ENCODE data around the gene ARHGEF19. TPM values are rescaled to one million over a fixed set of nuclear protein-coding genes. Genes with fewer than 3 reads are reported as not detected.
"Not testable (repeated sequence)": the region's sequence is repeated elsewhere in the genome, so short reads cannot be mapped to it uniquely, and the experiment has no call there.

Gene ARHGEF19
- polyA plus RNA-seq (ENCODE audit: insufficient read length) = 4.3 TPM

DNA sequence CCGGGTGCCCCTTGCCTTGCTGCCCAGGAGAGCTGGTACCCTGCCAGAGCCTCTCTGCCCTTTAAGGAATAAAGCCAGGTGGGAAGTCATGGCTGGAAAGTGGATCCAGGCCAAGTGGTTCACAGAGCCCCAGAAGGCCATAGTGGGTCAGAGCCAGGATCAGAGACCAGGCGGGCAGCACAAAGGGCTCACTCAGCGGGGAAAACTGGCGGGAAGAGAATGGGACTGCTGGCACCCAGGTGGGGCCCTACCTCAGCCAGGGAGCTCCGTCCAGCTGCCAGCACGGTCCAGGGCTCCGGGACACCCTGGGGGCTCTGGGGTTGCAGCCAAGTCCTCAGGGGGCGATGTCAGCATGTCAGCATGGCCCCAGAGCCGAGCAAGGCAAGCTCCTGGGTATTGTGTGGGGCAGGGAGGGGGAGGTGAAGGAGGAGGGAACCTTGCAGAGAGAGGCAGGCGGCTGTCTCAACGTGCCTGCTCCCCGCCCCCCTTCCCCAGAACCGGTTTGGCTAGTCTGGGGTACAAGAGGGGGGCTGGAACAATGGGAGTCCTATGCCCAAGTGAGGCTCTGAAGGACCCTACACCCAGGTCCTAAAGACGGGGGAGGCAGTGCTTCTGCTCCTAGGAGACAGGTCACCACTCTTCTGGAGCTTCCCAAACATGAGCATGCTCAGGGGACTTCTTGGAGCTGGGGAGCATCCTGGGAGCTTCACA, at the start of gene ARHGEF19:
Gene ARHGEF19, minus strand, starts transcription at position 402 of the 711 bp plus-strand sequence. CDS start 3,598 bp downstream, outside the sequence.
- no peak for DNase-seq

DNA sequence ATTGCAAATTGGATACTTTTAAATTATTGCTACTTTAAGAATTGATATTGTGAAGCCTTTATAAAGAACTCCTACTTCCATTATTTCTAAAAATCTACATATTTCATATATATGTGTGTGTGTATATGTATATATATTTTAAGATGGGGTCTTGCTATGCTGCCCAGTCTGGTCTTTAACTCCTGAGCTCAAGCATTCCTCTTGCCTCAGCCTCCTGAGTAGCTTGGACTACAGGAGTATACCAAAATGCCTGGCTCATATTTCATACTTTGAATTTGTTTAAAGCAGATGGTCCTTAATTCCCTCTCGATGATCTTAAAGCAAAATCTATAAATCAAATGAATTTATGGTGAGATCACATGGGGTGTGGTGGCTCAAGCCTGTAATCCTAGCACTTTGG, 49.6 kb upstream of the ARHGEF19 start:
- DNase-seq = no peak

GRCh38 chr1:16260814-16261213, 48.4 kb upstream of the ARHGEF19 start:
- no peak for DNase-seq

DNA sequence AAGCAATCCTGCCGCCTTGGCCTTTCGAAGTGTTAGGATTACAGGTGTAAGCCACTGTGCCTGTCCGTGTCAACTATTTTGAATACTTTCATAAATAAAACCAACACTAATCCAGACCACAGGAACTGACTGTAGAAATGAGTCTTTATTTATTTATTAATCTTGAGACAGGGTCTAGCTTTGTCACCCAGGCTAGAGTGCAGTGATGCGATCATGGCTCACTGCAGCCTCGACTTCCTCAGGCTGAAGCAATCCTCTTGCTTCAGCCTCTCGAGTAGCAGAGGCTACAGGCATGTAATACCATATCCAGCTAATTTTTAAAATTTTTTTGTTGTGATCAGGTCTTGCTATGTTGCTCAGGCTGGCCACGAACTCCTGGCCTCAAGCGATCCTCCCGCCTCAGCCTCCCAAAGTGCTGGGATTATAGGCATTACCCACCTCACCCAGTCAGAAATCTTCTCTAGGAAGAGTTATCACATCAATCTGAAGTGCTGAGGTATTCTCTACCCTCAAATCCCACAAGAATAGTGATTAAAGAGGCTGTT, 46.2 kb upstream of the ARHGEF19 start:
- no peak for DNase-seq

GRCh38 chr1:16257968-16258367, 45.5 kb upstream of the ARHGEF19 start:
- no peak for DNase-seq

GRCh38 chr1:16257556-16257955, 45.1 kb upstream of the ARHGEF19 start:
- not testable (repeated sequence) for DNase-seq

DNA sequence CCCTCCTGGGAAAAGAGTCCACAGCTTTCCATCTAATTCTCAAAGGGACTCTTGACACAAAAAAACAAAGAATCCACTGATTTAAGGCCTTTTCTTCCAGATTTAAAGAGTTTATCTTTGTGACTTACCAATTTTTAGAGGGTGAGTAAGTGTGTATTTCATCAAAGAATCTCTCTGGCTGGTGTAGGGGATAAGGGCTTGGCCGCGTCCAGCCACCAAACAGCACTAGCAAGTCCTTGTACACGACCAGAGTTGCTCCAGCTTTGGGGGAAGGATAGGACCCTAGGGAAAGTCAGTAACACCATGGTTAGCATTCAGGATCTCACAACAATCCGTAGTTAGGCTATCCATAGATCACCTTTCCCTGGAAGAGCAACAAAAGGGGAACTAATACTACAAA, 44.0 kb upstream of the ARHGEF19 start:
- DNase-seq = no peak

DNA sequence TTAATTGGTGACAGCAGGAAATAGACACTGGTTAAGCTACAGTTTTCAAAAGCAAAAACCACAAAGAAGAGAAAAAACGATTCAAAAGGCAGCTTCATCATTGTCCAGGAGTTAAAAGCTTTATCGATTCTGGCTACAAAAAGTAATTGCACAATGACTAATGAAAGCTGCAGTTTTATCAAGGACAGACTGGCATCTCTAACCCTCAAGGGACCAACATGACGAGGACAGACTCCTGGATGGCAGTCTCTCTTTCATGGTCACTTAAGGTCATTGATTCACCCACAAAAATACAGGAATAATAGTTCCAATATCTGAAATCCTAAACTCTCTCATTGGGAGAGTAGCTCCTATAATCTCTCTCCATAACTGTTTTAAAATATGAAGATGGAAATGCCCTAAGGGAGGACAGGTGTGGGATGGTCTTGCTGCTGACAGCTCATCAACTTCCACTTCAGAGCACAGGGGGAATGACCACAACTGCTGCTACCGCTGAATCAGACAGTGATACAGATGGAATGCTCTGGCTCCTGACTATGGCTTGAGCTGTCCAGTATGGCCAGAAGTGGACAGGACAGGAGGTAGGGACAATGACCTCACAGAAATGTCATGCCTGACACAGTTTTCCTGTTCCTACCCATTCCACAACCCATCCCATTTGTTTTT, 41.9 kb upstream of the ARHGEF19 start:
- DNase-seq = no peak

GRCh38 chr1:16253332-16253922, 41.0 kb upstream of the ARHGEF19 start:
- no peak for DNase-seq

- DNase-seq = no peak
These were observed 40.5 kb upstream of the ARHGEF19 start for GRCh38 chr1:16252912-16253311.

- DNase-seq = no peak
These were observed 38.9 kb upstream of the ARHGEF19 start for GRCh38 chr1:16251381-16251780.

- no peak for DNase-seq
These were observed 38.2 kb upstream of the ARHGEF19 start for GRCh38 chr1:16250524-16251251.

DNA sequence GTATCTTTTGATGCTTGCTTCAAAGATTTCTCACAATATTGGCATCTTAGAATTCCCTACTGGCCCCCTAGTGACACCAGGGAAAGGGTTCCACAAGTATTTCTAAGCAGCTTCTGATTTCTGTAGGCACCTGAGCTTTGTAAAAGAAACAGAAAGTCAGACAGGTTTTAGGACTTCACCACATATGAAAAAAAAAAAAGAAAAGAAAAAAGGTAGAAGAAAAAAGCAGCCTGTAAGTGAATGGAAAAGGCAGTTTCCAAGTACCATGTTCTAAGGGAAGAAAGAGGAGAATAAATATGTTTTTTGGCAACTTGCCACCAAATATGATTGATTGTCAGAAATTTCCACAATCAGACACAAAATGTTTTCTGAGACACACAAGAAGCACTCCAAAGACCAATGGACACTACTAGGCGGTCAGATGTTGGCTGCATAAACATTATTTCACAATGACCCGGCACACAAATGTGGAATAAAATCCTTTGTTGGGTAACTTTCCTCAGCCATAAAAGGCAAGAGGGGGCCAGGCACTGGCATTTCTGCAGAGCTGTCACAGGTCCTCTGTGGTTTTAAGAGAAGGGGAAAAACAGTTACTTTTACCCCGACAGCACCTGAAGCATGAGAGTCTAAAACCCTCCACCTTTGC, 37.3 kb upstream of the ARHGEF19 start:
- DNase-seq = no peak

- peak; percentile 63 for DNase-seq
These were observed 36.4 kb upstream of the ARHGEF19 start for GRCh38 chr1:16248603-16249516.

GRCh38 chr1:16248007-16248436, 35.6 kb upstream of the ARHGEF19 start:
- no peak for DNase-seq

GRCh38 chr1:16247441-16247840, 35.0 kb upstream of the ARHGEF19 start:
- DNase-seq = no peak

DNA sequence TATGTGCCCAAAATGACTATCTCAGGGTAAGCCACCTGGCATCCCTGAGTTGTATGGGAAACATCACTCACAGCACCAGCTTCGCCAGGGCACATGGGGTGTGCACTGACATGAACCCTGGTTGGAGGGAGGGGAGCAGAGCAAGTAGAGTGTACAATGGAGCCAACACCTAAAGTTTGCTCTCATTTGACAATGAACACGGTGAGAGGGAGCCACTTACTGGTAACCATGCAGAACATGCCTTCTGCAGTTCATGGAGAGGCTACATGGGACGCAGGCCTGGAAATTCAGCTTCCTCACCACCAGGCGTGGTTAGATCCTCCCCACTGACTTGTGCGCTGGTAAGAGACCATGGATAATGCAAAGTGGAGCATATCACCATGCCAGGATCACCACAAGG, 34.5 kb upstream of the ARHGEF19 start:
- no peak for DNase-seq

DNA sequence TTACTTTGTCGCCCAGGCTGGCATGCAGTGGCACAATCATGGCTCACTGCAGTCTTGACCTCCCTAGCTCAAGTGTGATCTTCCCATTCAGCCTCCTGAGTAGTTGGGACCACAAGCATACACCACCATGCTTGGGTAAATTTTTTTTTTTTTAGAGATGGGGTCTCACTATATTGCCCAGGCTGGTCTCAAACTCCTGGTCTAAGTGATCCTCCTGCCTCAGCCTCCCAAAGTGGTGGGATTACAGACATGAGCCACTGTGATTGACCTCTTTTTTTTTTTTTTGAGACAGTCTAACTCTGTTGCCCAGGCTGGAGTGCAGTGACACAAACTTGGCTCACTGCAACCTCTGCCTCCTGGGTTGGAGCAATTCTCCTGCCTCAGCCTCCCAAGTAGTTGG, 33.8 kb upstream of the ARHGEF19 start:
- not testable (repeated sequence) for DNase-seq

DNA sequence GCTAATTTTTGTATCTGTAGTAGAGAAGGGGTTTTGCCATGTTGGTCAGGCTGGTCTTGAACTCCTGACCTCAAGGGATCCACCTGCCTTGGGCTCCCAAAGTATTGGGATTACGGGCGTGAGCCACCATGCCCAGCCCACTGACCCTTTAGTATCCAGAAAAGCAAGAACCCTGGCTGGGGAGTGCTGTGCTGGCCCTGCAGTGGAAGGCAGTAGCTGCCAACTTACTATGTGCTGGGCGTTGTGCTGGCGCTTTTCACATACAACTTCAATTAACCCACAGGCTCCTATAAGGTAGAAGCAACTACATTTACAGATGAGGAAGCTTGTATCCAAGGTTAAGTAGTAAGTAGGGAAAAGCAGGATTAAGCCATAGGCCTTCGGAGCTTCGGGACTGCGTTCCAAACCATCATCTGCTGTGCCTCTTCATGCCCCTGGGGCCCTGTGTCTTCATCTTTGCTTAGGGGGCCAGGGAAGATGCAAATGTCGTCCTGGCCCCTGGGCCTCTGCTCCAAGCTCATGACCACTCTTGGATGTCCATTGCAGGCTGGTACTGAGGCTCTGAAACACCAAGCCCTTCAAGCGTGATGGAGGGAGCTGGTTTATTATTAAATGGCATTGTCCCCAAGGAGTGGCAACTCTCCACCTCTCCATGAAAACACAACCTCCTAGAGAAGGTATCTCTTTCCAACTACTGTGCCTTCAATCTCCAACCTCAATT, 33.2 kb upstream of the ARHGEF19 start:
- no peak for DNase-seq

DNA sequence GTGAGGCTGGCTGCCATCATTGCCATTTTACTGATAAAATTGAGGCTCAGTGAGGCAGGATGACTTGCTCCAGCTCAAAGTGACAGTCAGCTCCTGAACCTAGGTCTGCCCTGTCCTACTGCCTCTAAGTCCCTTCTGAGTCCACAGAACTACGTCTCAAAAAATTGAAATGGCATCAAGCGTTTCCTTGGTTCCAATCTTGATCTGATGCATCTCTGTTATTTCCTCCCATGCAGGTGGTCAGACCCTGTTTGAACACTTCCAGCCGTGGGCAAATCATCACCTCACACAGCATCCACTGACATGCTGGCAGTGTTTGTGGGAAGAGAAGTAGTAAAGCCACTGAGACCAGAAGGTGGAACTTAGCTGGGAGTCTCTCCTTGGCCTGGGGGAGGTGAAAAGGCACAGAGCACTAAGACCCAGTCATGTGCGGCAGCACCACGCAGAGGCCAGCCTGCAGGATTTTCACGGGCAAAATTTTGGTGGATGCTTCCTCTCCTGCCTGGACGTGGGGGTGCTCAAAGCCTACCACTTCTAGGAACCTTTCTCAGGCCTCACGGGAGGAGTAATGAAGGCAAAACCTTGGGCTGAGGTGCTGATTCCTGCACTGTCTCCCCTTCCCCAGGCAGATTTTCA, 32.3 kb upstream of the ARHGEF19 start:
- DNase-seq = no peak
